Liver (tissue), 9 donors: ENCODE measurements around the gene TLE1. TPM values are rescaled to one million over a fixed set of nuclear protein-coding genes. Genes with fewer than 3 reads are reported as not detected.

Source experiments
- DNase-seq: peaks from one replicate; pipeline ENCODE4 v3.0.0-alpha.2; 2017; ENCODE audit warnings: low spot score
- H3K27ac ChIP-seq, 2 donors: one replicate each; pipeline ENCODE4 v1.7.0; 2013; ENCODE audit warnings: inconsistent platforms in 2 of 2, low read length in 2 of 2, control low read depth in 1 of 2, low read depth in 1 of 2, mild to moderate bottlenecking in 1 of 2
- H3K27me3 ChIP-seq, 4 donors: one replicate each; pipeline versions ENCODE4 v1.6.1 to v1.7.0; 2013; ENCODE audit warnings: low read length in 3 of 4, inconsistent platforms in 1 of 4, mild to moderate bottlenecking in 1 of 4, moderate library complexity in 1 of 4; ENCODE audit not compliant: control insufficient read depth in 4 of 4, insufficient read depth in 4 of 4
- H3K36me3 ChIP-seq, 4 donors: one replicate each; pipeline versions ENCODE4 v1.6.1 to v1.7.0; 2013; ENCODE audit warnings: low read length in 3 of 4, mild to moderate bottlenecking in 3 of 4, low read depth in 1 of 4, moderate library complexity in 1 of 4; ENCODE audit not compliant: control insufficient read depth in 4 of 4, insufficient read depth in 3 of 4
- H3K4me1 ChIP-seq, 4 donors: one replicate each; pipeline versions ENCODE4 v1.6.1 to v1.7.0; 2013; ENCODE audit warnings: low read length in 3 of 4, mild to moderate bottlenecking in 3 of 4, moderate library complexity in 1 of 4; ENCODE audit not compliant: control insufficient read depth in 4 of 4, insufficient read depth in 4 of 4
- H3K4me3 ChIP-seq, 3 donors: one replicate each; pipeline versions ENCODE4 v1.6.1 to v1.7.0; 2013; ENCODE audit warnings: low read length in 3 of 3, control low read depth in 1 of 3, low read depth in 1 of 3, mild to moderate bottlenecking in 1 of 3
- H3K9ac ChIP-seq, 2 donors: one replicate each; pipeline ENCODE4 v1.7.0; 2013; ENCODE audit warnings: low read length in 2 of 2, mild to moderate bottlenecking in 2 of 2, moderate library complexity in 2 of 2, control low read depth in 1 of 2, low read depth in 1 of 2
- H3K9me3 ChIP-seq, 4 donors: one replicate each; pipeline versions ENCODE4 v1.6.1 to v1.7.0; 2013; ENCODE audit warnings: low read length in 3 of 4; ENCODE audit not compliant: control insufficient read depth in 4 of 4
- EGR1 ChIP-seq, 2 donors: IDR thresholded peaks; 2 replicates each; pipeline ENCODE4 v1.6.1; 2016 to 2018; ENCODE audit warnings: antibody characterized with exemption in 2 of 2, low read depth in 2 of 2
- FOXA1 ChIP-seq: IDR thresholded peaks from 2 replicates; pipeline ENCODE4 v1.6.1; 2016; ENCODE audit warnings: antibody characterized with exemption
- FOXA2 ChIP-seq: IDR thresholded peaks from 2 replicates; pipeline ENCODE4 v1.6.1; 2016; ENCODE audit warnings: antibody characterized with exemption
- GABPA ChIP-seq, 2 donors: IDR thresholded peaks in 1 of 2; conservative IDR thresholded peaks in 1 of 2; 2 replicates each; pipeline ENCODE4 v1.6.1; 2016; ENCODE audit warnings: antibody characterized with exemption in 2 of 2, mild to moderate bottlenecking in 1 of 2, moderate library complexity in 1 of 2
- HNF4A ChIP-seq, 2 donors: conservative IDR thresholded peaks; 2 replicates each; pipeline ENCODE4 v1.6.1; 2016; ENCODE audit warnings: antibody characterized with exemption in 2 of 2, mild to moderate bottlenecking in 2 of 2
- HNF4G ChIP-seq: IDR thresholded peaks from 2 replicates; pipeline ENCODE4 v1.6.1; 2016; ENCODE audit warnings: antibody characterized with exemption
- JUND ChIP-seq, 2 donors: IDR thresholded peaks; 2 replicates each; pipeline ENCODE4 v1.6.1; 2016; ENCODE audit warnings: antibody characterized with exemption in 2 of 2
- NR2F2 ChIP-seq: IDR thresholded peaks from 2 replicates; pipeline ENCODE4 v1.6.1; 2016; ENCODE audit warnings: antibody characterized with exemption
- RAD21 ChIP-seq, 2 donors: IDR thresholded peaks; 2 replicates each; pipeline ENCODE4 v1.6.1; 2016; ENCODE audit warnings: antibody characterized with exemption in 2 of 2, mild to moderate bottlenecking in 2 of 2
- RXRA ChIP-seq, 2 donors: IDR thresholded peaks; 2 replicates each; pipeline ENCODE4 v1.6.1; 2017 to 2018; ENCODE audit warnings: antibody characterized with exemption in 2 of 2, mild to moderate bottlenecking in 1 of 2
- SP1 ChIP-seq: IDR thresholded peaks from 2 replicates; pipeline ENCODE4 v1.6.1; 2018; ENCODE audit warnings: antibody characterized with exemption, mild to moderate bottlenecking
- TAF1 ChIP-seq: conservative IDR thresholded peaks from 2 replicates; pipeline ENCODE4 v1.6.1; 2016; ENCODE audit warnings: antibody characterized with exemption, mild to moderate bottlenecking
- YY1 ChIP-seq: IDR thresholded peaks from 2 replicates; pipeline ENCODE4 v1.6.1; 2016; ENCODE audit warnings: antibody characterized with exemption, mild to moderate bottlenecking
- WGBS: extraction: QIAGEN DNeasy Blood & Tissue Kit; methylation state at CpG from one replicate; pipeline ENCODE4 v1.1.7; 2013; 5-methylcytosine and 5-hydroxymethylcytosine counted together
- polyA plus RNA-seq, 2 donors: library from polyadenylated mRNA; stranded (reverse) in 1 of 2; unstranded in 1 of 2; fragments of 200-250 nt in 1 of 2; fragments of >200 nt in 1 of 2; fragmentation: Nextera tagmentation in 1 of 2; extraction: Ambion mirVana in 1 of 2; gene quantifications; one replicate each; pipeline versions ENCODE4 v1.2.1 to v1.2.3, GENCODE V29; 2013 to 2015
- total RNA-seq, 2 donors: library from RNA; depleted of rRNA; stranded (reverse); fragments of >200 nt; gene quantifications; one replicate each; pipeline ENCODE4 v1.2.3, GENCODE V29; 2014
- TF ChIP-seq, protein P1 (sequence below): fragments of 150-350 bp; IDR thresholded peaks from 2 replicates; pipeline ENCODE4 v1.5.1; 2017; ENCODE audit warnings: improper control_type of control experiment, low read depth, low read length; ENCODE audit not compliant: missing input control
- TF ChIP-seq, protein P2 (sequence below): IDR thresholded peaks from 2 replicates; pipeline ENCODE4 v1.6.1; 2016; ENCODE audit warnings: antibody characterized with exemption
- TF ChIP-seq, protein P3 (sequence below): IDR thresholded peaks from 2 replicates; pipeline ENCODE4 v1.6.1; 2016; ENCODE audit warnings: antibody characterized with exemption
- TF ChIP-seq, protein P4 (sequence below): IDR thresholded peaks from 2 replicates; pipeline ENCODE4 v1.6.1; 2016; ENCODE audit warnings: antibody characterized with exemption
- TF ChIP-seq, protein P5 (sequence below): IDR thresholded peaks from 2 replicates; pipeline ENCODE4 v1.6.1; 2016; ENCODE audit warnings: antibody characterized with exemption, mild to moderate bottlenecking
- donor health status: healthy.
- donor health status: healthy.
- donor health status: healthy.
- donor health status: healthy.
- donor health status: healthy.

TLE1 gene
- total and polyA plus RNA-seq, 4 donors = 25.2 to 45.4 (median 25.7) TPM

DNA sequence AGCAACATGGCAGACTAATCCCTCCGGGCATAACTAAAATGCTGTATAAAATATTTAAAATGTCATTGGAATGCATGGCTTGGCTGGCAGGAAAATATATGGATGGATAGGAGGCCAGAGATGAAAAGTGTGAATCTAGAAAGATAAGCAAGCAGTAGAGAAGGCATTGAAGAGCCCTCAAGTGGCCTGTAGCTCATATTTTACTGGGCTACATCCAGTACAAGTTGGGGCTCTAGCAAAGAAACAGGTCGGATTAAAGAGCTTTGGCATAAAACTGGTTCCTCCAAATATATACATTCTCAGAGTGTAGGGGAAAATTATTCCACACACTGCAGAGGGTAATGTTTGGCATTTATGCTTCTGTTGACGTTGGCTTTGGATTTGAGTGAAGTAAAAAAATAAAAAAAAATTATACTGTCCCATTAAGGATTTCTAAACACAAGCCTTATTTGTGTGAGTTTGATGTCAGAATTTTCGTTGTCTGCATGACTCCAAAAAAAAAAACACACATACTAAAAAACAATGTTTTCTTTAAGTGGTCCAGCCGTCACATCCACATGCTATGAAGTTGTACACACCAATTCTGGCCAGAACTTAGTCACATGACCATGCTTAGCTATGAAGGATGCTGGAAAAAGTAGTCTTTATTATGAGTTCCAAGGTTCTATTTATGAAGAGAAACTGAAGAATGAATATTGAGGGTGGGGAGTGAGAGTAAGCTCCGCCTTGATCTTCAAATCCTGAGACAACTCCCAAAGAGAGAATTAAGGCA lies 147.0 kb downstream of the TLE1 start:
- TF ChIP-seq GABPA (IDR thresholded peaks at IDR 0.05 in 1 of 2, conservative IDR thresholded peaks at IDR 0.05 in 1 of 2) (no peak), RAD21 (IDR thresholded peaks at IDR 0.05) (no peak), JUND (IDR thresholded peaks at IDR 0.05) (no peak), SP1 (no peak), YY1 (no peak), HNF4G (no peak), HNF4A (conservative IDR thresholded peaks at IDR 0.05) (no peak), FOXA2 (no peak), TAF1 (no peak), EGR1 (IDR thresholded peaks at IDR 0.05; ENCODE audit: low read depth in 2 of 2) (no peak), RXRA (IDR thresholded peaks at IDR 0.05) (no peak), NR2F2 (no peak), FOXA1 (no peak)
- TF ChIP-seq, protein P1, sequence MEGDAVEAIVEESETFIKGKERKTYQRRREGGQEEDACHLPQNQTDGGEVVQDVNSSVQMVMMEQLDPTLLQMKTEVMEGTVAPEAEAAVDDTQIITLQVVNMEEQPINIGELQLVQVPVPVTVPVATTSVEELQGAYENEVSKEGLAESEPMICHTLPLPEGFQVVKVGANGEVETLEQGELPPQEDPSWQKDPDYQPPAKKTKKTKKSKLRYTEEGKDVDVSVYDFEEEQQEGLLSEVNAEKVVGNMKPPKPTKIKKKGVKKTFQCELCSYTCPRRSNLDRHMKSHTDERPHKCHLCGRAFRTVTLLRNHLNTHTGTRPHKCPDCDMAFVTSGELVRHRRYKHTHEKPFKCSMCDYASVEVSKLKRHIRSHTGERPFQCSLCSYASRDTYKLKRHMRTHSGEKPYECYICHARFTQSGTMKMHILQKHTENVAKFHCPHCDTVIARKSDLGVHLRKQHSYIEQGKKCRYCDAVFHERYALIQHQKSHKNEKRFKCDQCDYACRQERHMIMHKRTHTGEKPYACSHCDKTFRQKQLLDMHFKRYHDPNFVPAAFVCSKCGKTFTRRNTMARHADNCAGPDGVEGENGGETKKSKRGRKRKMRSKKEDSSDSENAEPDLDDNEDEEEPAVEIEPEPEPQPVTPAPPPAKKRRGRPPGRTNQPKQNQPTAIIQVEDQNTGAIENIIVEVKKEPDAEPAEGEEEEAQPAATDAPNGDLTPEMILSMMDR = no peak
- TF ChIP-seq, protein P2, sequence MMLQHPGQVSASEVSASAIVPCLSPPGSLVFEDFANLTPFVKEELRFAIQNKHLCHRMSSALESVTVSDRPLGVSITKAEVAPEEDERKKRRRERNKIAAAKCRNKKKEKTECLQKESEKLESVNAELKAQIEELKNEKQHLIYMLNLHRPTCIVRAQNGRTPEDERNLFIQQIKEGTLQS = no peak
- TF ChIP-seq, protein P3, sequence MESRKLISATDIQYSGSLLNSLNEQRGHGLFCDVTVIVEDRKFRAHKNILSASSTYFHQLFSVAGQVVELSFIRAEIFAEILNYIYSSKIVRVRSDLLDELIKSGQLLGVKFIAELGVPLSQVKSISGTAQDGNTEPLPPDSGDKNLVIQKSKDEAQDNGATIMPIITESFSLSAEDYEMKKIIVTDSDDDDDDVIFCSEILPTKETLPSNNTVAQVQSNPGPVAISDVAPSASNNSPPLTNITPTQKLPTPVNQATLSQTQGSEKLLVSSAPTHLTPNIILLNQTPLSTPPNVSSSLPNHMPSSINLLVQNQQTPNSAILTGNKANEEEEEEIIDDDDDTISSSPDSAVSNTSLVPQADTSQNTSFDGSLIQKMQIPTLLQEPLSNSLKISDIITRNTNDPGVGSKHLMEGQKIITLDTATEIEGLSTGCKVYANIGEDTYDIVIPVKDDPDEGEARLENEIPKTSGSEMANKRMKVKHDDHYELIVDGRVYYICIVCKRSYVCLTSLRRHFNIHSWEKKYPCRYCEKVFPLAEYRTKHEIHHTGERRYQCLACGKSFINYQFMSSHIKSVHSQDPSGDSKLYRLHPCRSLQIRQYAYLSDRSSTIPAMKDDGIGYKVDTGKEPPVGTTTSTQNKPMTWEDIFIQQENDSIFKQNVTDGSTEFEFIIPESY = no peak
- TF ChIP-seq, protein P4, sequence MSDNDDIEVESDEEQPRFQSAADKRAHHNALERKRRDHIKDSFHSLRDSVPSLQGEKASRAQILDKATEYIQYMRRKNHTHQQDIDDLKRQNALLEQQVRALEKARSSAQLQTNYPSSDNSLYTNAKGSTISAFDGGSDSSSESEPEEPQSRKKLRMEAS = no peak
- TF ChIP-seq, protein P5, sequence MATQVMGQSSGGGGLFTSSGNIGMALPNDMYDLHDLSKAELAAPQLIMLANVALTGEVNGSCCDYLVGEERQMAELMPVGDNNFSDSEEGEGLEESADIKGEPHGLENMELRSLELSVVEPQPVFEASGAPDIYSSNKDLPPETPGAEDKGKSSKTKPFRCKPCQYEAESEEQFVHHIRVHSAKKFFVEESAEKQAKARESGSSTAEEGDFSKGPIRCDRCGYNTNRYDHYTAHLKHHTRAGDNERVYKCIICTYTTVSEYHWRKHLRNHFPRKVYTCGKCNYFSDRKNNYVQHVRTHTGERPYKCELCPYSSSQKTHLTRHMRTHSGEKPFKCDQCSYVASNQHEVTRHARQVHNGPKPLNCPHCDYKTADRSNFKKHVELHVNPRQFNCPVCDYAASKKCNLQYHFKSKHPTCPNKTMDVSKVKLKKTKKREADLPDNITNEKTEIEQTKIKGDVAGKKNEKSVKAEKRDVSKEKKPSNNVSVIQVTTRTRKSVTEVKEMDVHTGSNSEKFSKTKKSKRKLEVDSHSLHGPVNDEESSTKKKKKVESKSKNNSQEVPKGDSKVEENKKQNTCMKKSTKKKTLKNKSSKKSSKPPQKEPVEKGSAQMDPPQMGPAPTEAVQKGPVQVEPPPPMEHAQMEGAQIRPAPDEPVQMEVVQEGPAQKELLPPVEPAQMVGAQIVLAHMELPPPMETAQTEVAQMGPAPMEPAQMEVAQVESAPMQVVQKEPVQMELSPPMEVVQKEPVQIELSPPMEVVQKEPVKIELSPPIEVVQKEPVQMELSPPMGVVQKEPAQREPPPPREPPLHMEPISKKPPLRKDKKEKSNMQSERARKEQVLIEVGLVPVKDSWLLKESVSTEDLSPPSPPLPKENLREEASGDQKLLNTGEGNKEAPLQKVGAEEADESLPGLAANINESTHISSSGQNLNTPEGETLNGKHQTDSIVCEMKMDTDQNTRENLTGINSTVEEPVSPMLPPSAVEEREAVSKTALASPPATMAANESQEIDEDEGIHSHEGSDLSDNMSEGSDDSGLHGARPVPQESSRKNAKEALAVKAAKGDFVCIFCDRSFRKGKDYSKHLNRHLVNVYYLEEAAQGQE = no peak
- no peak overlapping the region for H3K9ac ChIP-seq
- no peak overlapping the region for H3K27ac ChIP-seq
- 90% methylated on average over 6 of the region's 6 CpGs for WGBS
- H3K27me3 ChIP-seq = no peaks in the 10 kb centered on the region
- H3K36me3 ChIP-seq = no peaks in the 10 kb centered on the region
- H3K4me1 ChIP-seq = peaks cover 2 to 19% (median 11%) of the 10 kb centered on the region in 4 donors
- no peaks in the 10 kb centered on the region for H3K9me3 ChIP-seq
- no peak overlapping the region for H3K4me3 ChIP-seq
- DNase-seq = no peak
